ENCODE measurements around the gene SIPA1.

- no peak for TF ChIP-seq YY1 (IDR thresholded peaks at IDR 0.05)
- TF ChIP-seq, protein P1, sequence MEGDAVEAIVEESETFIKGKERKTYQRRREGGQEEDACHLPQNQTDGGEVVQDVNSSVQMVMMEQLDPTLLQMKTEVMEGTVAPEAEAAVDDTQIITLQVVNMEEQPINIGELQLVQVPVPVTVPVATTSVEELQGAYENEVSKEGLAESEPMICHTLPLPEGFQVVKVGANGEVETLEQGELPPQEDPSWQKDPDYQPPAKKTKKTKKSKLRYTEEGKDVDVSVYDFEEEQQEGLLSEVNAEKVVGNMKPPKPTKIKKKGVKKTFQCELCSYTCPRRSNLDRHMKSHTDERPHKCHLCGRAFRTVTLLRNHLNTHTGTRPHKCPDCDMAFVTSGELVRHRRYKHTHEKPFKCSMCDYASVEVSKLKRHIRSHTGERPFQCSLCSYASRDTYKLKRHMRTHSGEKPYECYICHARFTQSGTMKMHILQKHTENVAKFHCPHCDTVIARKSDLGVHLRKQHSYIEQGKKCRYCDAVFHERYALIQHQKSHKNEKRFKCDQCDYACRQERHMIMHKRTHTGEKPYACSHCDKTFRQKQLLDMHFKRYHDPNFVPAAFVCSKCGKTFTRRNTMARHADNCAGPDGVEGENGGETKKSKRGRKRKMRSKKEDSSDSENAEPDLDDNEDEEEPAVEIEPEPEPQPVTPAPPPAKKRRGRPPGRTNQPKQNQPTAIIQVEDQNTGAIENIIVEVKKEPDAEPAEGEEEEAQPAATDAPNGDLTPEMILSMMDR (IDR thresholded peaks at IDR 0.05; ENCODE audit: low read depth, low read length, missing input control) = no peak
These were observed 24.4 kb downstream of the SIPA1 start for GRCh38 chr11:65662247-65662798.

All from liver (tissue), 2 donors.